Subcutaneous abdominal adipose tissue (tissue), 5 donors: ENCODE data around the gene TICRR.
"Not testable (repeated sequence)": the region's sequence is repeated elsewhere in the genome, so short reads cannot be mapped to it uniquely, and the experiment has no call there.

Experiments
- H3K27ac ChIP-seq: one replicate; pipeline ENCODE4 v1.7.0; 2013; ENCODE audit warnings: low read depth, mild to moderate bottlenecking, inconsistent platforms, low read length, moderate library complexity
- H3K27me3 ChIP-seq, 5 donors: one replicate each; pipeline ENCODE4 v1.7.0; 2013; ENCODE audit warnings: low read length in 5 of 5, inconsistent platforms in 1 of 5; ENCODE audit not compliant: control insufficient read depth in 5 of 5, insufficient read depth in 4 of 5
- H3K36me3 ChIP-seq, 5 donors: one replicate each; pipeline ENCODE4 v1.7.0; 2013; ENCODE audit warnings: low read length in 5 of 5; ENCODE audit not compliant: control insufficient read depth in 5 of 5, insufficient read depth in 5 of 5
- H3K4me1 ChIP-seq, 5 donors: one replicate each; pipeline ENCODE4 v1.7.0; 2013; ENCODE audit warnings: low read length in 5 of 5, mild to moderate bottlenecking in 3 of 5, moderate library complexity in 1 of 5; ENCODE audit not compliant: control insufficient read depth in 5 of 5, insufficient read depth in 5 of 5
- H3K4me3 ChIP-seq, 5 donors: one replicate each; pipeline ENCODE4 v1.7.0; 2013; ENCODE audit warnings: low read length in 5 of 5, low read depth in 1 of 5
- H3K9ac ChIP-seq, 5 donors: one replicate each; pipeline ENCODE4 v1.7.0; 2013; ENCODE audit warnings: low read length in 5 of 5, mild to moderate bottlenecking in 4 of 5, moderate library complexity in 3 of 5
- H3K9me3 ChIP-seq, 5 donors: one replicate each; pipeline ENCODE4 v1.7.0; 2013; ENCODE audit warnings: low read length in 5 of 5; ENCODE audit not compliant: control insufficient read depth in 5 of 5
- donor health status: healthy.
- donor health status: healthy.
- donor health status: healthy.
- donor health status: healthy.
- donor health status: healthy.

The TICRR gene

DNA sequence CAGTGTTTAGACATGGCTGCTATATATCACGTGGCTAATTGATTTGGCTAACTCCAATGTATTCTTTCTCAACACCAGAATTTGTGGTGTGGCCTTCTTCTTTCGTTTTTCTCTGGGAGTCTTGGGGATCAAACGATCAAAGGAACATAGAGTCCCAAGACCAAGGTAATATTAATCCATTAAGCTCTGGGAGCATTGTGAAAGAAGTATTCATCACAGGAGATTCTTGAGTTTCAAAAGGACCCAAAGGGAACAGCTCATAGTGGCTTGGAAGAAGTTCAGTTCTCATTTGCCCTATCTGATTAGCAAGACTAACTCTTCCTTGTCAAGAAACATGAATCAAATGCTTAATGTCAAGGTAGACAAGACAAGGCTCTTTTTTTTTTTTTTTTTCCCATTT lies 32.9 kb upstream of the TICRR start:
- H3K9ac ChIP-seq, result no peak overlapping the region
- no peaks in the 10 kb centered on the region for H3K36me3 ChIP-seq
- H3K4me1 ChIP-seq, result no peaks in the 10 kb centered on the region
- peaks cover 0 to 2% (median 0%) of the 10 kb centered on the region in 5 donors for H3K27me3 ChIP-seq
- H3K9me3 ChIP-seq, result peaks cover 0 to 14% (median 11%) of the 10 kb centered on the region in 5 donors
- no peak overlapping the region for H3K27ac ChIP-seq
- no peak overlapping the region for H3K4me3 ChIP-seq

DNA sequence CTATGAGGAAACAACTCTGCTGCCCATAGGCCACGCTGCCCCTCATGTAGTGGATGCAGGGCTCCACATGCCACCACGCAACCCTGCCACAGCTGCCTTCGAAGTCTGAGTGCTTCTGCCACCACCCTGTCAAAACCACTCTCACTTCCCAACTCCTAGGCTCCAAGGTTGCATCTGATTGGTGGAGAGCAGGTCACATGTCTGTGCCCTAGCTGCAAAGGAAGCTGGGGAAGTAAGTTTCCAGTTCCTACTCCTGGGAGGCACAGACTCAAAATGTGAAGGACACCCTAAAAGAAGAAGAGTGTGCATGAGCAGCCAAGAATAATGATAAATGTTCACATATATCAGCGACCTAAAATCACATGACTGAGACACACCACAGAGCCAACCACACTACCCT lies 31.9 kb upstream of the TICRR start:
- peaks cover 0 to 5% (median 4%) of the 10 kb centered on the region in 5 donors for H3K9me3 ChIP-seq
- no peaks in the 10 kb centered on the region for H3K4me1 ChIP-seq
- H3K27me3 ChIP-seq, result peaks cover 0 to 2% (median 0%) of the 10 kb centered on the region in 5 donors
- no peak overlapping the region for H3K27ac ChIP-seq
- no peak overlapping the region for H3K9ac ChIP-seq
- no peaks in the 10 kb centered on the region for H3K36me3 ChIP-seq
- H3K4me3 ChIP-seq, result no peak overlapping the region

DNA sequence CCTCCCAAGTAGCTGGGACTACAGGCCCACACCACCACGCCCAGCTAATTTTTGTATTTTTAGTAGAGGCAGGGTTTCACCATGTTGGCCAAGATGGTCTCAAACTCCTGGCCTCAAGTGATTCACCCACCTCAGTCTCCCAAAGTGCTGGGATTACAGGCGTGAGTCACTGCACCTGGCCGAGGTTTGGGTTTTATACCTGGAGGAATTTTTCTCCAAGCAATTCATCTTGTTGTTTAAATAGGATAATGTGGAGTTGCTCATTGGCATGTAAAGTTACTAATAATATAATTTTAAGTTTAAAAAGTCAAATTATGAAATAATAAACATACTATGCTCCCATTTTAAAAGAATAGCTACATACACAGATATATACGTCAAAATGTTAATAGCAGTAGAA lies 26.1 kb upstream of the TICRR start:
- H3K9me3 ChIP-seq, H3K4me3 ChIP-seq, H3K27ac ChIP-seq: not testable (repeated sequence)

GRCh38 chr15:89550427-89550826 lies 24.8 kb upstream of the TICRR start:
- H3K36me3 ChIP-seq, result no peaks in the 10 kb centered on the region
- H3K27ac ChIP-seq, result no peak overlapping the region
- H3K9me3 ChIP-seq, result no peaks in the 10 kb centered on the region
- no peaks in the 10 kb centered on the region for H3K4me1 ChIP-seq
- H3K27me3 ChIP-seq, result peaks cover 0 to 12% (median 10%) of the 10 kb centered on the region in 5 donors
- no peak overlapping the region for H3K9ac ChIP-seq
- H3K4me3 ChIP-seq, result no peak overlapping the region

More for the DNA sequence above, 26.1 kb upstream of the TICRR start:
- H3K4me1 ChIP-seq, H3K27me3 ChIP-seq, H3K9ac ChIP-seq, H3K36me3 ChIP-seq: not testable (repeated sequence)

DNA sequence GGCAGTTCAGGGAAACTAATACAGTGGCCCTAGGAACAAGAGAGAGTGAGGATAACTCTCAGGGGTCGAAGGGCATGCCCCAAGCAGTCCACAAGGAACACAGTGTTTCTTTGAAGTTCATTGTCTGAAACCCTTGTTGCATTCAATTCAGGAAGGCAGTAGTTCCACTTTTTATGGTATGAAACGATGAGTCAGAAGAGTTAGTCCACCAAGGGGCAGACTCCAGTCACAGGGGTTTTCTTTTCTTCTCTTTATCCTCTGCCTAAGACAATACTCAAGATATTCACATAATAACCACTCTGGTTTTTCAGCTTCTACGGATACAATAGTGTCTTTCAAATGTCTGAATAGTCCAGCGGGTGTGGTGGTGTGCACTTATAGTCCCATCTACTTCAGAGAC lies 23.7 kb upstream of the TICRR start:
- no peaks in the 10 kb centered on the region for H3K36me3 ChIP-seq
- H3K9me3 ChIP-seq, result no peaks in the 10 kb centered on the region
- H3K27ac ChIP-seq, result no peak overlapping the region
- H3K4me1 ChIP-seq, result no peaks in the 10 kb centered on the region
- peaks cover 0 to 12% (median 9%) of the 10 kb centered on the region in 5 donors for H3K27me3 ChIP-seq
- no peak overlapping the region for H3K4me3 ChIP-seq
- H3K9ac ChIP-seq, result no peak overlapping the region

DNA sequence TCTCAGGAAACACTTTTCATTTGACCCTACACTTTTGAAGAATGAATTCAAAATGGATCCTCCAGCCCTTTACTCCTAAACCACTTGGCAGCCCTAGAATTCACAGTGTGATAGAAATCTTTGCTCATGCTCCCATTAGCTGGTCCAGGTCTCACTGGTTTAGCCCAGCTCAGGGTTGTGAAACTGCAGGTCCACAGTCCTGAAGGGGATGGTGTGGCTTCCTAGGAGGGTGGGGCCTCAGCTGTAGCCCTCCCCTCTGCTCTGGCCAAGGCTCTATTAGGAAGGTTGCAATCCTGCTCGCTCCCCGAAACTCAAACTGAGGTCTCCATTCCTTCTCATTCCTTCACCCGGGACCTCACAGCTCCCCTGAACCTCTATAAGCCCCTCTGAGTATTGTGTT lies 21.6 kb upstream of the TICRR start:
- Histone ChIP-seq H3K9ac (no peak overlapping the region), H3K4me3 (no peak overlapping the region), H3K36me3 (no peaks in the 10 kb centered on the region), H3K27ac (no peak overlapping the region), H3K4me1 (no peaks in the 10 kb centered on the region), H3K27me3 (peaks cover 0 to 12% (median 8%) of the 10 kb centered on the region in 5 donors), H3K9me3 (no peaks in the 10 kb centered on the region)

GRCh38 chr15:89554247-89554646 lies 21.0 kb upstream of the TICRR start:
- Histone ChIP-seq H3K36me3 (no peaks in the 10 kb centered on the region), H3K9me3 (no peaks in the 10 kb centered on the region), H3K27me3 (peaks cover 0 to 12% (median 8%) of the 10 kb centered on the region in 5 donors), H3K27ac (no peak overlapping the region), H3K4me1 (no peaks in the 10 kb centered on the region), H3K4me3 (no peak overlapping the region), H3K9ac (no peak overlapping the region)

DNA sequence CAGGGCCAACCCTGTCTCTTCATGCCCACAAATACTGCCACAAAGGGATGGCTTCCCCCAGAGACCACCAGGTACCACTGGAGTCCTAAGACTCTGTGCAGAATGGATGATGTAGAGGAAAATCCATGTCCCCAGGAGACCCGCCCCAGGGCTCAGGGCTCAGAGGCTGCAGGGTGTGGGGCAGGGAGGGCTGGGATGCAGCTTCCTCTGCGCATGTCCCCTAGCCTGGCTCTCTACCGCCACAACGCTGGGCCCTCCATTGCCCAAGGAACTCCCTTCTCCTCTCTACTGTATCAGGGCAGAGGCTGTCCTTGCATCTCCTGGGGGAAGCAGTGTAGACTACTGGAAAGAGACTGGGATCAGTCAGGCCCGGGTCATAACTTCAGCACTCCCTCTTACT lies 19.5 kb upstream of the TICRR start:
- H3K4me1 ChIP-seq, result no peaks in the 10 kb centered on the region
- H3K36me3 ChIP-seq, result no peaks in the 10 kb centered on the region
- H3K27me3 ChIP-seq, result peaks cover 0 to 12% (median 8%) of the 10 kb centered on the region in 5 donors
- H3K27ac ChIP-seq, result no peak overlapping the region
- no peaks in the 10 kb centered on the region for H3K9me3 ChIP-seq
- H3K9ac ChIP-seq, result no peak overlapping the region
- H3K4me3 ChIP-seq, result no peak overlapping the region

DNA sequence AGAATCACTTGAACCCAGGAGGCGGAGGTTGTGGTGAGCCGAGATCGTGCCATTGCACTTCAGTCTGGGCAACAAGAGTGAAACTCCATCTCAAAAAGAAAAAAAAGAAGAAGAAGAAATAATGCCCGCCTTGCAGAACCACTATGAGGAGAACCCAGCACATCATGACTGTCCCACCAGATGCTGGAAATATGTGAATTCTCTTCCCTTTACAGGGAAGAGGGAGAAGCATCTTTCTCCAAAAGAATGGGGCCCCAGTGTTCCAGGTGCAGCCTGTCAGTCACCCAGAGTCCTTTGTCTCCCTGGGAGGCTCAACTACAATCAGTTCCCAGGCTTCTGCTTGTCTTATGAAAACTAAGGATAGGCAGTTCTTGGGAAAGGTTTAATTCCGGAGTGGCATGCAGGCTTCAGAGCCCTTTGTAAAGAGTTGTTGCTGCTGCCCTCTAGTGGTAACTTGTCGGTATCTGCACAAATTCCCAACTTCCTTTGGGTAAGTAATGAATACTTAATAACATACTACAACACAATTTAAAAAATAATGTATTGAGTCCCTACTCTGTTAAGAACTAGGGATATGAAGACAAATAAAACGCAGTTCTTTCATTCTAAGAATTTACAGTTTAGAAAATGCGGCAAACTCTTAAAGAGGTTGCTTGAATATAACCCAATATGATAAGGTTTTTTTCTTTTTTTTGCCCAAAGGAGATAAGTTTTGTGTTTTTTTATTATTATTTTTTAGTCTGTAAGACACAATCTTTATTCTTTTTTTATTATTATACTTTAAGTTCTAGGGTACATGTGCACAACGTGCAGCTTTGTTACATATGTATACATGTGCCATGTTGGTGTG lies 18.6 kb upstream of the TICRR start:
- H3K27me3 ChIP-seq, result peaks cover 0 to 12% (median 8%) of the 10 kb centered on the region in 5 donors
- no peak overlapping the region for H3K4me3 ChIP-seq

GRCh38 chr15:89559769-89560264 lies 15.5 kb upstream of the TICRR start:
- no peaks in the 10 kb centered on the region for H3K9me3 ChIP-seq
- no peaks in the 10 kb centered on the region for H3K4me1 ChIP-seq
- no peak overlapping the region for H3K9ac ChIP-seq
- H3K36me3 ChIP-seq, result no peaks in the 10 kb centered on the region
- H3K27me3 ChIP-seq, result peaks cover 0 to 2% (median 0%) of the 10 kb centered on the region in 5 donors
- H3K4me3 ChIP-seq, result no peak overlapping the region
- no peak overlapping the region for H3K27ac ChIP-seq

More for the DNA sequence above, 18.6 kb upstream of the TICRR start:
- Histone ChIP-seq H3K36me3 (no peaks in the 10 kb centered on the region), H3K27ac (no peak overlapping the region), H3K9me3 (no peaks in the 10 kb centered on the region), H3K4me1 (no peaks in the 10 kb centered on the region), H3K9ac (no peak overlapping the region)
